ENCODE measurements around the gene CSNK2A1. TPM values are rescaled to one million over a fixed set of nuclear protein-coding genes. Genes with fewer than 3 reads are reported as not detected.
A peak's percentile ranks its signal among the peaks of the same experiment; 100 is the strongest.

CSNK2A1 gene
- total RNA-seq, 1 experiment from 2014 or later, result 229 TPM

DNA sequence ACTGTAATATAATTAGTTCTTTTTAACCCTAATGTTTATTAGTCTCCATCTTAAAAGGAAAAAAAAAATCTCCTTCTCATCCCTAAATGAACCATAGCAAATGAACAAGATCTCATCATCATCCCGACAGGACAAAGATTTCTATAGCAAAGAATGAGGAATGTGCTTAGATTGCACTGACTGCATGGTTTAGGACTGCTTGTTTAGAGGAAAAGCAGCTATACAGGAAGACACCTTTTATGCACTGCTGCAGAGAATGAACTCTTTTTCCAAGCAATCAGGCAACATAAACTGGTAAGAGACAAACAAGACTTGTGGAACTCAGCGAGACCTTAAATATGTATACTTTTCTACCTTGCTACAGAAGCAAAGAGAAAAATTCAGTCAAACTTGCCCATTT, 26.8 kb downstream of the CSNK2A1 start:
- Mint-ChIP-seq H3K27ac (peak overlapping the region in 1 of 3 experiments; percentile 56; a peak in 1 of 7 replicates), H3K9me3 (peaks cover 4 to 5% of the 10 kb centered on the region in 2 experiments; a peak in 3 of 5 replicates), H3K27me3 (ENCODE audit: low read depth) (no peaks in the 10 kb centered on the region), H3K36me3 (ENCODE audit: insufficient read depth in 1 of 3, low read depth in 3 of 3) (peaks cover 15 to 31% (median 16%) of the 10 kb centered on the region in 3 experiments), H3K4me3 (no peak overlapping the region), H3K4me1 (peaks cover 16 to 26% of the 10 kb centered on the region in 2 experiments)
- Histone ChIP-seq H3K56ac (ENCODE audit: insufficient read length, low read depth, low read length) (no peak overlapping the region), H3K4ac (ENCODE audit: low read depth, low read length) (no peak overlapping the region), H2BK120ac (ENCODE audit: low read depth, low read length, poor library complexity, severe bottlenecking) (no peak overlapping the region), H3K18ac (ENCODE audit: insufficient read length, low read depth, low read length) (no peak overlapping the region), H3K9ac (ENCODE audit: extremely low read depth, insufficient read length, low read length) (no peak overlapping the region), H3K4me2 (ENCODE audit: insufficient read depth, insufficient read length, low read length) (no peak overlapping the region), H3K79me1 (ENCODE audit: insufficient read depth, low read depth, low read length, poor library complexity, severe bottlenecking) (peaks cover 9% of the 10 kb centered on the region), H2BK15ac (ENCODE audit: low read depth, low read length) (no peak overlapping the region), H2BK5ac (ENCODE audit: insufficient read length, low read length) (no peak overlapping the region), H4K20me1 (ENCODE audit: control insufficient read depth, insufficient read depth, insufficient read length) (no peaks in the 10 kb centered on the region), H4K8ac (replicated peaks; ENCODE audit: insufficient read length, low read depth, low read length) (no peak overlapping the region), H2BK20ac (ENCODE audit: low read depth, low read length, poor library complexity, severe bottlenecking) (no peak overlapping the region), H3K9me3 (ENCODE audit: control insufficient read depth, low read depth, low read length) (no peaks in the 10 kb centered on the region), H3T11ph (ENCODE audit: low read length) (no peak overlapping the region), H3K27ac (ENCODE audit: insufficient read length, low read depth, low read length) (no peak overlapping the region), H3K4me1 (ENCODE audit: insufficient read depth, low read length) (no peaks in the 10 kb centered on the region; the same call in 1 of the 2 replicates), H3K14ac (ENCODE audit: insufficient read depth, low read length) (no peak overlapping the region), H4K91ac (ENCODE audit: insufficient read length, low read depth, low read length) (no peak overlapping the region), H3K27me3 (ENCODE audit: insufficient read depth, low read length) (no peaks in the 10 kb centered on the region), H3K23me2 (ENCODE audit: insufficient read length, low read depth, low read length, poor library complexity, severe bottlenecking) (no peaks in the 10 kb centered on the region), H2BK12ac (ENCODE audit: insufficient read length, low read depth, low read length) (no peak overlapping the region), H4K5ac (ENCODE audit: insufficient read length, low read depth, low read length) (no peak overlapping the region), H3K23ac (ENCODE audit: insufficient read length, low read depth, low read length) (no peak overlapping the region), H2AFZ (ENCODE audit: low read length) (no peak overlapping the region), H2AK5ac (ENCODE audit: insufficient read length, low read length) (no peak overlapping the region), H3K79me2 (ENCODE audit: insufficient read depth, low read length) (peaks cover 68% of the 10 kb centered on the region)
- DNase-seq, result no peak
- no CpG with 5 or more reads among the region's 2 CpGs for WGBS (ENCODE audit: extremely low coverage, insufficient read length, low lambda C conversion rate)
- TF ChIP-seq, protein P1, sequence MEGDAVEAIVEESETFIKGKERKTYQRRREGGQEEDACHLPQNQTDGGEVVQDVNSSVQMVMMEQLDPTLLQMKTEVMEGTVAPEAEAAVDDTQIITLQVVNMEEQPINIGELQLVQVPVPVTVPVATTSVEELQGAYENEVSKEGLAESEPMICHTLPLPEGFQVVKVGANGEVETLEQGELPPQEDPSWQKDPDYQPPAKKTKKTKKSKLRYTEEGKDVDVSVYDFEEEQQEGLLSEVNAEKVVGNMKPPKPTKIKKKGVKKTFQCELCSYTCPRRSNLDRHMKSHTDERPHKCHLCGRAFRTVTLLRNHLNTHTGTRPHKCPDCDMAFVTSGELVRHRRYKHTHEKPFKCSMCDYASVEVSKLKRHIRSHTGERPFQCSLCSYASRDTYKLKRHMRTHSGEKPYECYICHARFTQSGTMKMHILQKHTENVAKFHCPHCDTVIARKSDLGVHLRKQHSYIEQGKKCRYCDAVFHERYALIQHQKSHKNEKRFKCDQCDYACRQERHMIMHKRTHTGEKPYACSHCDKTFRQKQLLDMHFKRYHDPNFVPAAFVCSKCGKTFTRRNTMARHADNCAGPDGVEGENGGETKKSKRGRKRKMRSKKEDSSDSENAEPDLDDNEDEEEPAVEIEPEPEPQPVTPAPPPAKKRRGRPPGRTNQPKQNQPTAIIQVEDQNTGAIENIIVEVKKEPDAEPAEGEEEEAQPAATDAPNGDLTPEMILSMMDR (conservative IDR thresholded peaks at IDR 0.05), result no peak
